Breast epithelium (tissue), 3 donors: ENCODE results near the gene CNTNAP5.

ENCODE experiments used
- CTCF ChIP-seq, 3 donors: fragments of 450-650 bp; IDR thresholded peaks; one replicate each; pipeline ENCODE4 v1.5.1; 2016 to 2017; ENCODE audit warnings: antibody characterized with exemption in 3 of 3, mild to moderate bottlenecking in 3 of 3, moderate library complexity in 3 of 3
- POLR2A ChIP-seq: fragments of 450-650 bp; IDR thresholded peaks from one replicate; pipeline ENCODE4 v1.6.1; 2016; ENCODE audit warnings: antibody characterized with exemption, mild to moderate bottlenecking, moderate library complexity
- POLR2AphosphoS5 ChIP-seq, 3 donors: sonication (generic); formaldehyde crosslinking; IDR thresholded peaks; one replicate each; pipeline ENCODE4 v1.6.1; 2017; ENCODE audit warnings: antibody characterized with exemption in 3 of 3

GRCh38 chr2:124836416-124836815 is 811.3 kb downstream of the CNTNAP5 start:
- TF ChIP-seq CTCF (IDR thresholded peaks at IDR 0.05) (no peak), POLR2AphosphoS5 (IDR thresholded peaks at IDR 0.05) (no peak), POLR2A (no peak)
